ENCODE measurements around the gene KIF5C.
A peak's percentile ranks its signal among the peaks of the same experiment; 100 is the strongest.

The KIF5C gene

GRCh38 chr2:148924514-148925178 is 49.6 kb downstream of the KIF5C start:
- TF ChIP-seq ZFP3 (CRISPR knock-in tag; IDR thresholded peaks at IDR 0.05) (no peak), ESRRG (CRISPR knock-in tag; IDR thresholded peaks at IDR 0.05) (no peak), ARNTL (CRISPR knock-in tag; IDR thresholded peaks at IDR 0.05; ENCODE audit: borderline replicate concordance, low read depth) (no peak), ZFP30 (CRISPR knock-in tag; IDR thresholded peaks at IDR 0.05) (no peak), PPARA (CRISPR knock-in tag; IDR thresholded peaks at IDR 0.05; ENCODE audit: borderline replicate concordance) (no peak), CSRNP3 (CRISPR knock-in tag; IDR thresholded peaks at IDR 0.05) (no peak), SNAI2 (CRISPR knock-in tag; IDR thresholded peaks at IDR 0.05) (no peak), ZNF70 (CRISPR knock-in tag; IDR thresholded peaks at IDR 0.05) (no peak), CREB5 (CRISPR knock-in tag; IDR thresholded peaks at IDR 0.05; ENCODE audit: low read depth) (no peak), POU6F1 (CRISPR knock-in tag; IDR thresholded peaks at IDR 0.05; ENCODE audit: borderline replicate concordance, low read depth) (no peak), PATZ1 (CRISPR knock-in tag; IDR thresholded peaks at IDR 0.05; ENCODE audit: borderline replicate concordance) (no peak), BACH2 (CRISPR knock-in tag; IDR thresholded peaks at IDR 0.05; ENCODE audit: borderline replicate concordance) (no peak), TOX (CRISPR knock-in tag; IDR thresholded peaks at IDR 0.05; ENCODE audit: borderline replicate concordance) (no peak), ZNF8 (CRISPR knock-in tag; IDR thresholded peaks at IDR 0.05) (no peak), GLIS3 (CRISPR knock-in tag; IDR thresholded peaks at IDR 0.05) (no peak)
- ATAC-seq: no peak

GRCh38 chr2:148926291-148926961 is 51.4 kb downstream of the KIF5C start:
- ATAC-seq: peak; percentile 68
- TF ChIP-seq ZFP30 (CRISPR knock-in tag; IDR thresholded peaks at IDR 0.05): no peak

GRCh38 chr2:148926981-148927401 is 52.0 kb downstream of the KIF5C start:
- no peak for ATAC-seq
- no peak for TF ChIP-seq TSHZ2 (CRISPR knock-in tag; IDR thresholded peaks at IDR 0.05)
- TF ChIP-seq GLIS3 (CRISPR knock-in tag; IDR thresholded peaks at IDR 0.05): no peak

GRCh38 chr2:148928395-148928794 is 53.4 kb downstream of the KIF5C start:
- TF ChIP-seq SNAI2 (CRISPR knock-in tag; IDR thresholded peaks at IDR 0.05) (no peak), ISL1 (CRISPR knock-in tag; IDR thresholded peaks at IDR 0.05) (no peak), ARNTL (CRISPR knock-in tag; IDR thresholded peaks at IDR 0.05; ENCODE audit: borderline replicate concordance, low read depth) (no peak), ZNF565 (CRISPR knock-in tag; conservative IDR thresholded peaks at IDR 0.05; ENCODE audit: low read depth) (no peak)
- no peak for ATAC-seq

Measured in SK-N-SH treated with all-trans-retinoic acid at 6 μM for 48 hours (cell line).